Pulmonary artery endothelial cell (primary cell): ENCODE measurements around the gene IRAG1. TPM values are rescaled to one million over a fixed set of nuclear protein-coding genes. Genes with fewer than 3 reads are reported as not detected.
A peak's percentile ranks its signal among the peaks of the same experiment; 100 is the strongest.

Source experiments
- DNase-seq: peaks from one replicate; pipeline ENCODE4 v3.0.0-alpha.2; 2011; ENCODE audit warnings: low read depth, low spot score
- total RNA-seq: library from RNA; depleted of rRNA; stranded (reverse); fragments of >200 nt; gene quantifications from 2 replicates; pipeline ENCODE4 v1.2.3, GENCODE V29; 2014

Gene IRAG1, protein sequence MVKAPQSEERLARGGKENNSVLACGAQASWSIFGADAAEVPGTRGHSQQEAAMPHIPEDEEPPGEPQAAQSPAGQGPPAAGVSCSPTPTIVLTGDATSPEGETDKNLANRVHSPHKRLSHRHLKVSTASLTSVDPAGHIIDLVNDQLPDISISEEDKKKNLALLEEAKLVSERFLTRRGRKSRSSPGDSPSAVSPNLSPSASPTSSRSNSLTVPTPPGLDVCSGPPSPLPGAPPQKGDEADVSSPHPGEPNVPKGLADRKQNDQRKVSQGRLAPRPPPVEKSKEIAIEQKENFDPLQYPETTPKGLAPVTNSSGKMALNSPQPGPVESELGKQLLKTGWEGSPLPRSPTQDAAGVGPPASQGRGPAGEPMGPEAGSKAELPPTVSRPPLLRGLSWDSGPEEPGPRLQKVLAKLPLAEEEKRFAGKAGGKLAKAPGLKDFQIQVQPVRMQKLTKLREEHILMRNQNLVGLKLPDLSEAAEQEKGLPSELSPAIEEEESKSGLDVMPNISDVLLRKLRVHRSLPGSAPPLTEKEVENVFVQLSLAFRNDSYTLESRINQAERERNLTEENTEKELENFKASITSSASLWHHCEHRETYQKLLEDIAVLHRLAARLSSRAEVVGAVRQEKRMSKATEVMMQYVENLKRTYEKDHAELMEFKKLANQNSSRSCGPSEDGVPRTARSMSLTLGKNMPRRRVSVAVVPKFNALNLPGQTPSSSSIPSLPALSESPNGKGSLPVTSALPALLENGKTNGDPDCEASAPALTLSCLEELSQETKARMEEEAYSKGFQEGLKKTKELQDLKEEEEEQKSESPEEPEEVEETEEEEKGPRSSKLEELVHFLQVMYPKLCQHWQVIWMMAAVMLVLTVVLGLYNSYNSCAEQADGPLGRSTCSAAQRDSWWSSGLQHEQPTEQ
- total RNA-seq, result 0.13 and 0.25 TPM in 2 replicates

DNA sequence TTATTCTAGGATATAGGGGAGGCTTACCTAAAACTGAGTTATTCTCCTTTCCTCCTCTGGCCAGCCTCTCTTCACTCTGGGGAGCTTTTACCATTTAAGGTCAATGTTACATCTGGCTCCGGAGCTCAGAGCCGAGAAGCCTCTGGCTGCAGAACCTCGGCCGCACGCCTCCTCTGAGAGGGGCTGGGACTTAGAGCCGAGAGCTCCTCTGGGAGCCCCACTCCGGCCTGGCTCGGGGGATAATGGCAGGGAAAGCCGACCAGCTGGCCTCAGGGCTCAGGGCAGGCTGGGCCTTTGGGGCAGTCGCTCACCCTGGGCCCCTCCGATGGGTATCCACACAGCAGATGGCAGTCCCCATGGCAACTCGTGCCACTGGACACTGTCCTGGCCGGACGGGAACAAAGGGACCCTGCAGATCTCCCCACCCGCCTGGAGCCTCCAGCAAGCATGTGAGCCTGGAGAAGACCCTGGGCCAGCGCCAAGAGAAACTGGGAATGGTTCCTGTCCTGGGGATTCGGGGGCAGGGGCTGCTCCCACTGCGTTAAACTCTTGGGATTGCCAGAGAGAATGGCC is at the start of gene IRAG1:
TSS of gene IRAG1 (minus strand) at position 247 of the 573 bp plus-strand sequence. CDS start at position 94, 153 bp downstream.
- DNase-seq, result no peak

DNA sequence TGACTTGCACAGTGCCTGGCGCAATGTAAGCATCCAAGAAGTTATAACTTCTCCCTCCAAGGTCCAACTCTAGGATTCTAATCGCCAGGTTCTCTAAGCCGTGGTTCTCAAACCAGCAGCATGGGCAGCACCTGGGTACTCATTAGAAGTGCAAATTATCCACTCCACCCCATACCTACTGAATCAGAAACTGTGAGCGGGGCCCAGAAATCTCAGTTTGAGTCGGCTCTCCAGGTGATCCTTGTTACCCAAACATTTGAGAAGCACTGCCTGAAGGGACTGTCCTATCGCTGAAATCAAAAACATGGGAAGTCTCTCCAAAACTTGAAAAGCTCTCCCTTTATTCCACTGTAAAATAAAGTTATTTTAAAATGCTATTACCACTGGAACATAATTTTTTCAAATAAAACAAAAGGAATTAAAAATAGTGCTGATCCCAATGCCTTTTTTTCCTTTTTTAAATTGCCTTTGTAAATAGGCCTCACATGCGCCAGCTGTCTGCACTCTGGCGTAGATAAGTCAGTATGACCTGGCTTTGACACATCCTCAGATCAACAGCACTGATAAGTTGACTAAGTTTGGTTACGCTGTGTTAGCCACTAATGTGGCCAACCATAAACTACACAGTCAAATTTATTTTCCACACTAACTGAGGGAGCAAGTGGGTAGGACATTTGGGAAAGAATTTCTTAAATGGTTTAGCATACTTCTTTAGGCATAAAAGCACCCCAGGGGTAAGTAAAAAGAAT is 49.1 kb upstream of the IRAG1 start:
- DNase-seq, result no peak

DNA sequence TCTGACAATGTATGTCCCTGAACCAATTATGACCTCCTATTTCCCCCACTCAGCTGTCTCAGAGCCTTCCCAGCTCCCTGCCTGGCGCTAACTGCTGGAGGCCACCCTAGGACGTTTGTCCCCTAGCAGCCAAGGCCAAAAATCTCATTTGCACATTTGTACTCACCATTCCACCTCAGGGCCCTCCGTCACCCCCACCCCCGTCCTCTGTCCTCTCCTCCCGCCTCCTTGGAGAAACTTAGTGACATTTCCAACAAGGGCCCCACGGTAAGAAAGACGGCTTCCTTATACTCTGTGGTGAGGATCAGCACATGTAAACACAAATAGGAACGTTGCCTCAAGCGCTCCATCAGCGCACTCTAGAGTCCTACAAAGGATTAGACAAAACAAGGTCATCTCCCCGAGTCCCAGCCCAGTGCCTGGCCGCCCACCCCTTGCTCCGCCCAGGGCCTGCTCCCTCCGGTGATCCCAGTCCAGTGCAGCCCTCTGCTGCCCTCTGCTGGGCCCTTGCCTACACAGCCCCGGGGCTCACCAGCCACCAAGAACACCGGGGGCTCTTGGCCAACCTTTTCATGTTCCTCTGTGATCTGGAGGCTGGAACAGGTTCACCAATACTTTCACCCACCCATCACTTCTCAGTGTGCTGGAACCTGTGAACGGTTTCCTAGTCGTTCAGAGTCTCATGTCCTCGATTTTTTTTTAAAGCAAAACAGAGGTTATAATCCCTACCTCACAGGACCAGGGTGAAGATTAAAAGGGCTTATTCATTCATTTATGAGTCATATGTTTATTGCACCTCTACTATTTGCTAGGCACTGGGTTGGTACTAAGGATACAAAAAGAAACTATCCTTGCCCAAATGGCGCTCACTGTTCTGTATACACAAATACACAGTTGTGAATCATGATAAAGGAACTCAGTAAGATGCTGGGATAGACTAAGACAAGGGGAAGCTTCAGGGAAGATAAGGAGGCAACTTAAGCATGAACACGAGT is 42.2 kb upstream of the IRAG1 start:
- DNase-seq, result peak; percentile 85

DNA sequence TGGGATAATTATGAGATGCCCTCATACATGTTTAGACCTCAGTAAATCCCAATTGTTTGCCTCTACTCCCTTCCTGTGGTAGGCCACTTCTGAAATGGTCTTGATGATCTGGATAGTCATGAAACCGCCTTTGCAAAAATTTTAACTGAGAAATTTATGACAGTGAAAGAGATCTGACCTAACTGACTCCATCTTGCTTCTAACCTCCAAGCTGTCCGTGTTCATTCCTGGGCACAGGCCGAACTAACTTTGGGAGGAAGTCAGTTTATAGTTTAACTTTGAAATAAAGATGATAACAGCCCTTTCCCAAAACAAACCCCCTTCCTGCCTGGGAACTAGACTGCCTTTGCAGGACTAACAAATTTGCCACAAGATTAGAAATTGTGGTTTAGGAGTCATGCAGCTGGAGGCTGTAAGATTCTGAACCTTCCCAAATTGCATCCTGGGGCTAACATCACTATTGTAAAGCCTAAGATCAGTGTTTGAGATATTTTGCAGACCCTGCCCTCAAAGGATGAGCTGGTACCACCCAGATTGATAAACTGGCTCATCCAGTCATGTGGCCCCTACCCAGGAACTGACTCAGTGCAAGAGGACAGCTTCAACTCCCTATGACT is 37.6 kb upstream of the IRAG1 start:
- no peak for DNase-seq

DNA sequence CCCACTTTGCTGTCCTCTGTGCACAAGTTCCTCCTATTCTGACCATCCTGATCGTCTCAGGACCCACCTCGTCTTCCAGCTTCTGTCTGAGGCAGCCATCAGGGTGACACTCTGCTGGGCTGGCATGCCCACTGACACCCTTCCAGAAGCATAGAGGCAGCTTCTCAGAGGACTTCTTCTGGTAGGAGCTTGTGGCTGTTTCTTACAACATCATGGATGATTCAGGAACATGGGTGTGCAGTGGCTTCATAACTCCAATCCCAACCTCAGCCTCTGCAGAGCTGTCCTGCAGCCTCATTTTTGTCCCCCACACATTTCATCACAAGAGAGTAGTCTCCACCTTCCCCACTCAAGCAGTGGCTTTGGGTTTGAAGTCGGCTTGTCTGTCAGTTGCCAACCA is 36.6 kb upstream of the IRAG1 start:
- no peak for DNase-seq

DNA sequence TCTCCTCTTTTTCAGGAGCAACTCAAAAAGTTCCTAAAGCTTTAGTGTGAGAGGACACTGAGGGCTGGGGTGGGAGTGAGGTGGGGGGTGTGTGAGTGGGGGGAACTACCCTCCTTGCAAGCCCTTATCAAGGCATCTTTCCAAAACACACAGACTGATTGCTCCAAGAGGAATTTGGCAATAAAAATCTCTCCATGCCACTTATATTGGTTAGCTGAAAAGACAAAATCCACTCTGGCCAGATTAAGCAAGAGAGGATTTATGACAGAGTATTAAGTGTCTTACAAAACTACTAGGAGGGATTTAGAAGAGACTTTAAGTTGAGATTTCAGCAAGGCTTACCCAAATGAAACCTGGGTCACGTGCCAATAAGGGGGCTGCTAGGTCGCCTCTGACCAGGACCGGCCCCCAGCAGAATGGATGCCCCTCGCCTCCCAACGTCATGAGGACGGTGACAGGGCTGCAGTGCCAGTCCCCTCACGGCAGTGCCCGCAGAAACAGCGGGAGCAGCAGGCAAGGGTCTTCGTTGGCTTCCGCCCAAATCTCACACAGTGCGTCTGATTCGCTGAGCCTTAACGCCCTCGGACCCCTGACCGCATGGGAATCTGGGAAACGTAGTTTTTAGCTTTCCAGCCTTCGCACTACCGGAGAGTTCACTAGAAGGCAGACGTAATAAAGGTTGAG is 35.4 kb upstream of the IRAG1 start:
- DNase-seq, result no peak

GRCh38 chr11:10728154-10728553 is 34.6 kb upstream of the IRAG1 start:
- no peak for DNase-seq

DNA sequence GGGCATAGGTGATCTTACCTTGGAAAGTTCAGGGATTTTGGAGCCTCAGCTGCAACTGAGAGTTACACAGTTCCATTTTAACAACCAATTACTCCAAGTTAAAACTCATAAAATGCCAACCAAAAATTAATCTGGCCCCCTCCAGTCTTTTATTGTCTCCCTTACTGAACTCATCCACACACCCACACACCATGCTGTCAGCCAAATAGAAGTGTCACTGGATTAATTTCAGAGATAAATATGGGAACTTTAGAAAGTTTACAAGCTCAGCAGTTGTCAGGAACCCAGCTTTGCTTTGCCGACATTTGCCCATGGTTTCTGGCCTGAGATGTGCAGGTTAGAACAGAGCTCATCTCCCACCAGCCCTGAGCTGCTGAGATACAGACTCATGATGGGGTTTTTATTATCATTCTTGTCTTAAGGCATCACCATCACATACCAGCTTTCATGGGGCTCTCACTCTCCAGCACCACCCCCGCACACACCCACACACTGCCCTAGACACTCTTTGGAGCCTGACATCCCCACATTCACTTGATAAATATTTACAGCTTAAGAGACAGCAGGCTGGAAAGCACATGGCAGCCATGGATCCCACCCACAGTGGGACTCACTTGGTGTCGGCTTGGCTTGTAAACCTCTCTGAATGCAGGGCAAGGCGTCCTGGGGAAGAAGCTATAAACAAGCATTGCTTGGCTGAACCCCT is 33.7 kb upstream of the IRAG1 start:
- DNase-seq, result no peak

GRCh38 chr11:10725907-10726253 is 32.3 kb upstream of the IRAG1 start:
- no peak for DNase-seq

DNA sequence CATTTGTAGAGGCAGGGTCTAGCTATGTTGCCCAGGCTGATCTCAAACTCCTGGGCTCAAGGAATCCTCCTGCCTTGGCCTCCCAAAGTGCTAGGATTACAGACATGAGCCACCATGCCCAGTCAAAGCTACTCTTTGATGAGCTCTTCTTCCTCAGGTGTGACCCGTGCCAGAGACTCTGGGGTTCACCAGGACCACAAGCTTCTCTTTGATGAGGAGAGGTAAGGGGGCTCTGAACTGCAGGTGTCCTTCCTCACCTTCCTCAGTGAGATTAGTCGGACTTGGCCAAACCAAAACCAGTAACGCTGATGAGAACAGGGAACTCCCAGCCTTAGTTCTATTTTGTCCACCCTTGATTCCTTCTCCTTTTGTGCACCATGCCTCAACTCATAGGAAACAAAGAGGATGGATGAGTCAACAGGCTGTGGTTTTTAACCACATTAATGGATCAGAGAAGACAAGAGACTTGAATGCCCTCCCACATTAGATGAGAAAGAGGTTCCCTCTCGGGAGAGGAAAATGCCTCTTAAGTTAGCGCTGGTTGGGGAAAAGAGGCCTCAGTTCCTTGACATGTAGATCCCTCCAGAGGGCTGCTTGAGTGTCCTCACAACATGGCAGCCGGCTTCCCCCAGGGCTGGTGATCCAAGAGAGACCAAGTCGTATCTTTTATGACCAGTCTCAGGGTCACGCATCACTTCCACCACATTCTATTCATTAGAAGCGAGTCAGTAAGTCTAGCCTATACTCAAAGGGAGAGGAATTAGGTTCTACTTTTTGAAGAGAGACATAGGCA is 31.8 kb upstream of the IRAG1 start:
- no peak for DNase-seq

GRCh38 chr11:10722307-10722706 is 28.8 kb upstream of the IRAG1 start:
- DNase-seq, result no peak

GRCh38 chr11:10720881-10721376 is 27.4 kb upstream of the IRAG1 start:
- DNase-seq, result no peak

GRCh38 chr11:10719616-10720015 is 26.1 kb upstream of the IRAG1 start:
- DNase-seq, result no peak

GRCh38 chr11:10716543-10717259 is 23.1 kb upstream of the IRAG1 start:
- DNase-seq, result no peak

DNA sequence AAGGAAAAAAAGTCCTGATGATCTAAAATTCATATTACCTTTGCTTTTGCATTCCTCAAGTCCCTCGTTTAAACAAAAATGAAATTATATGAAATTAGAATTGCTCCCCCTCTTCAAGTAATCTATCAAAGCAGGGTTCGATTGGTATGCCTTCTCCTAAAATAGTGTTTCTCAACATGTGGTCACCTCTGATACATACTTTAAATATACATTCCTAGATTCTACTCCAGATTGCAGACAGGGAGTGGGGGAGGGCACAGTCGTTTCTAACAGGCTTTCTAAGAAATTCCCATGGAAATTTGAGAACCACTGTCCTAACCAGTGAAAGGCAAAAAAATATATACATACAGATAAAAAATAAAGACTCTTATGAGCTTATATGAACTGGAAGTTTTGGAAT is 22.6 kb upstream of the IRAG1 start:
- DNase-seq, result no peak

GRCh38 chr11:10715571-10715970 is 22.0 kb upstream of the IRAG1 start:
- no peak for DNase-seq
